GM23338 (cell line): ENCODE measurements around the gene ATL3. TPM values are rescaled to one million over a fixed set of nuclear protein-coding genes. Genes with fewer than 3 reads are reported as not detected.

ENCODE experiments used
- ATAC-seq: fragments of 200-7000 bp; cut with Tn5 transposase; 3 replicates; pipeline ENCODE4 v1.9.1; 2020
- DNase-seq: peaks from one replicate; pipeline ENCODE4 v3.0.0-alpha.2; 2015; ENCODE audit warnings: low spot score
- H2AFZ ChIP-seq: fragments of 200-600 bp; sonication (generic); 2 replicates; pipeline ENCODE4 v1.8.0; 2016; ENCODE audit warnings: antibody characterized with exemption, mild to moderate bottlenecking, moderate library complexity
- H3F3A ChIP-seq: fragments of 200-600 bp; sonication (generic); replicated peaks from 2 replicates; pipeline ENCODE4 v1.8.0; 2017; ENCODE audit warnings: antibody characterized with exemption, mixed run types, low read depth
- H3K27ac ChIP-seq: fragments of 200-600 bp; sonication (generic); 2 replicates; pipeline ENCODE4 v1.6.1; 2016; ENCODE audit warnings: low read depth
- H3K27me3 ChIP-seq: fragments of 200-600 bp; sonication (generic); 2 replicates; pipeline ENCODE4 v1.8.0; 2016; ENCODE audit warnings: mild to moderate bottlenecking, mixed run types, moderate library complexity; ENCODE audit not compliant: insufficient read depth
- H3K36me3 ChIP-seq: fragments of 200-600 bp; sonication (generic); 2 replicates; pipeline ENCODE4 v1.8.0; 2016; ENCODE audit warnings: mild to moderate bottlenecking; ENCODE audit not compliant: insufficient read depth
- H3K4me1 ChIP-seq: fragments of 200-600 bp; sonication (generic); 2 replicates; pipeline ENCODE4 v1.8.0; 2016; ENCODE audit warnings: mild to moderate bottlenecking, moderate library complexity; ENCODE audit not compliant: insufficient read depth
- H3K4me2 ChIP-seq: fragments of 200-600 bp; sonication (generic); 2 replicates; pipeline ENCODE4 v1.7.1; 2017; ENCODE audit warnings: mixed run types
- H3K4me3 ChIP-seq: fragments of 200-600 bp; sonication (generic); 2 replicates; pipeline ENCODE4 v1.6.1; 2016; ENCODE audit warnings: mixed run types
- H3K79me2 ChIP-seq: fragments of 200-600 bp; sonication (generic); replicated peaks from 2 replicates; pipeline ENCODE4 v1.8.0; 2017; ENCODE audit warnings: mild to moderate bottlenecking; ENCODE audit not compliant: insufficient read depth
- H3K9me2 ChIP-seq: fragments of 200-600 bp; sonication (generic); 2 replicates; pipeline ENCODE4 v1.8.0; 2017; ENCODE audit not compliant: insufficient read depth
- H4K20me1 ChIP-seq: fragments of 200-600 bp; sonication (generic); replicated peaks from 2 replicates; pipeline ENCODE4 v1.8.0; 2017; ENCODE audit warnings: mild to moderate bottlenecking; ENCODE audit not compliant: insufficient read depth
- H3K27ac Mint-ChIP-seq: 2 replicates; pipeline ENCODE4 v1.8.0; 2020; ENCODE audit warnings: inconsistent platforms, mild to moderate bottlenecking, moderate library complexity, mixed read lengths
- H3K27me3 Mint-ChIP-seq: 3 replicates; pipeline ENCODE4 v1.8.0; 2022; ENCODE audit warnings: low read depth, mild to moderate bottlenecking, moderate library complexity, mixed read lengths, inconsistent platforms; ENCODE audit not compliant: insufficient read depth, poor library complexity
- H3K36me3 Mint-ChIP-seq: 3 replicates; pipeline ENCODE4 v1.8.0; 2021; ENCODE audit warnings: low read depth, mild to moderate bottlenecking, inconsistent platforms, moderate library complexity, mixed read lengths
- H3K4me1 Mint-ChIP-seq: 3 replicates; pipeline ENCODE4 v1.8.0; 2020; ENCODE audit warnings: mild to moderate bottlenecking, inconsistent platforms, mixed read lengths
- H3K4me3 Mint-ChIP-seq: 3 replicates; pipeline ENCODE4 v1.8.0; 2021; ENCODE audit warnings: moderate library complexity, mild to moderate bottlenecking, inconsistent platforms, mixed read lengths
- H3K9me3 Mint-ChIP-seq: 3 replicates; pipeline ENCODE4 v1.8.0; 2020; ENCODE audit warnings: moderate library complexity, mild to moderate bottlenecking, inconsistent platforms, mixed read lengths
- CREB1 ChIP-seq: fragments of 250-450 bp; sonication (Bioruptor Pico); IDR thresholded peaks from 2 replicates; pipeline ENCODE4 v1.5.0; 2020; ENCODE audit warnings: low read depth, mild to moderate bottlenecking, moderate library complexity
- CTCF ChIP-seq, 2 experiments: fragments of 200-600 bp in 1 of 2; sonication (generic) in 1 of 2; conservative IDR thresholded peaks; 2 replicates each; pipeline versions ENCODE4 v1.5.1 to v1.6.1; 2016 to 2017; ENCODE audit warnings: antibody characterized with exemption in 2 of 2, low read depth in 2 of 2, mild to moderate bottlenecking in 2 of 2, moderate library complexity in 1 of 2
- EZH2 ChIP-seq: fragments of 200-600 bp; sonication (generic); IDR thresholded peaks from one replicate; pipeline ENCODE4 v1.8.0; 2017; ENCODE audit warnings: antibody characterized with exemption, mild to moderate bottlenecking, low read depth; ENCODE audit not compliant: unreplicated experiment
- EZH2phosphoT487 ChIP-seq: fragments of 200-600 bp; sonication (generic); IDR thresholded peaks from one replicate; pipeline ENCODE4 v1.8.1; 2018; ENCODE audit warnings: antibody characterized with exemption; ENCODE audit not compliant: unreplicated experiment
- JUNB ChIP-seq: IDR thresholded peaks from one replicate; pipeline ENCODE4 v1.6.1; 2016; ENCODE audit warnings: antibody characterized with exemption; ENCODE audit not compliant: unreplicated experiment
- NANOG ChIP-seq: IDR thresholded peaks from 2 replicates; pipeline ENCODE4 v1.6.1; 2016; ENCODE audit warnings: antibody characterized with exemption, borderline replicate concordance
- POLR2AphosphoS5 ChIP-seq: IDR thresholded peaks from 2 replicates; pipeline ENCODE4 v1.6.1; 2016; ENCODE audit warnings: antibody characterized with exemption, low read depth
- REST ChIP-seq: IDR thresholded peaks from one replicate; pipeline ENCODE4 v1.6.1; 2018; ENCODE audit warnings: antibody characterized with exemption; ENCODE audit not compliant: unreplicated experiment
- STAT1 ChIP-seq: IDR thresholded peaks from one replicate; pipeline ENCODE4 v1.6.1; 2016; ENCODE audit warnings: antibody characterized with exemption; ENCODE audit not compliant: unreplicated experiment
- ZNF114 ChIP-seq: fragments of 250-450 bp; sonication (Bioruptor Pico); IDR thresholded peaks from 2 replicates; pipeline ENCODE4 v1.5.0; 2020; ENCODE audit warnings: mild to moderate bottlenecking, moderate library complexity
- ZNF331 ChIP-seq: fragments of 250-450 bp; sonication (Bioruptor Pico); IDR thresholded peaks from 2 replicates; pipeline ENCODE4 v1.5.0; 2020; ENCODE audit warnings: low read depth, mild to moderate bottlenecking, moderate library complexity
- polyA plus RNA-seq: library from polyadenylated mRNA; unstranded; fragments of >200 nt; fragmentation: Nextera tagmentation; extraction: Ambion mirVana; gene quantifications from 2 replicates; pipeline ENCODE4 v1.2.1, GENCODE V29; 2016
- total RNA-seq: library from RNA; depleted of rRNA; stranded (reverse); fragments of >200 nt; shearing (Covaris generic); gene quantifications from 2 replicates; pipeline ENCODE4 v1.2.3, GENCODE V29; 2014

The ATL3 gene
- total and polyA plus RNA-seq, 2 experiments from 2014 or later: 6.8 to 20.4 TPM

GRCh38 chr11:63673579-63673978, 2.4 kb upstream of the ATL3 start (continued):
- TF ChIP-seq CTCF (conservative IDR thresholded peaks at IDR 0.05; ENCODE audit: low read depth in 2 of 2): no peak

DNA sequence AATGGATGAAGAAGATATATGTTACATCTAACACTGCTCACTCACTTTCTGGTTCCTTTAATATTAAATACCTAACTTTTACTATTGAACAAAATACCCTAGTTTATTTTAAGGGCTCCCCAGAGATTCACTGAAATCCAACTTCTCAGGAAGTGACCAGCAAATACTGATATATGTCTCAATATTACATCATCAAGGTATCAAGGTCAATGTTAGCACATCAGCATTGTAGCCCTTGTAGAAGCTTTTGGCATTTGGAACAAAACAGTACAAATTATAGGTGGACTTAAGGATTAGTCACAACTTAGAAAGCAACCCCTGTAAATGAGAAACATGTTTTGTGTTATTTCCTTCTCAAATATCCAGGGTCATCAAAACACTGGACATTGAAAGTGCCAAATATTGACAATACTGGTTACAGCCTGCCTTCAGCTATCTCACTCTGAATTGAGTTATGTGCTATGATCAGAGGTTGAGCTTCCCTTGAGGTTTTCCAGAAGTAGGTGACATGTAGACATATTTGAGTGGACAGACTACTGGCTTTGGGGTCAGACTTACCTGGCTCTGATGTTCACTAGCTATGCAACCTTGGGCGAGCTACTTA, 1.9 kb upstream of the ATL3 start:
- Histone ChIP-seq H3K9me2 (no peaks in the 10 kb centered on the region), H4K20me1 (peaks cover 13% of the 10 kb centered on the region; the same call in 1 of the 2 replicates), H3K27ac (no peak overlapping the region), H3K79me2 (peaks cover 23% of the 10 kb centered on the region), H3K4me1 (peaks cover 9% of the 10 kb centered on the region; the same call in 1 of the 2 replicates), H3F3A (peaks cover 3% of the 10 kb centered on the region), H3K36me3 (no peaks in the 10 kb centered on the region), H2AFZ (no peak overlapping the region), H3K4me3 (no peak overlapping the region), H3K27me3 (no peaks in the 10 kb centered on the region), H3K4me2 (no peak overlapping the region)
- Mint-ChIP-seq H3K4me3 (no peak overlapping the region), H3K27ac (no peak overlapping the region), H3K4me1 (peaks cover 10% of the 10 kb centered on the region), H3K36me3 (peaks cover 2% of the 10 kb centered on the region; the same call in 2 of the 3 replicates), H3K27me3 (peaks cover 15% of the 10 kb centered on the region), H3K9me3 (peaks cover 11% of the 10 kb centered on the region)
- ATAC-seq: no peak
- no peak for DNase-seq
- TF ChIP-seq JUNB (no peak), ZNF114 (CRISPR knock-in tag) (no peak), STAT1 (no peak), EZH2 (no peak), CTCF (conservative IDR thresholded peaks at IDR 0.05; ENCODE audit: low read depth in 2 of 2) (no peak), NANOG (no peak), EZH2phosphoT487 (no peak), REST (no peak), ZNF331 (no peak), CREB1 (CRISPR knock-in tag) (no peak), POLR2AphosphoS5 (no peak)
